C4-2B (cell line): ENCODE data around the gene ARL4C.

Source experiments
- CTCF ChIP-seq: fragments of 450-650 bp; conservative IDR thresholded peaks from 2 replicates; pipeline ENCODE4 v1.5.1; 2017; ENCODE audit warnings: mild to moderate bottlenecking
- ZFX ChIP-seq: fragments of 450-650 bp; IDR thresholded peaks from 2 replicates; pipeline ENCODE4 v1.6.1; 2017

GRCh38 chr2:234462218-234462992, 34.5 kb downstream of the ARL4C start:
- TF ChIP-seq CTCF (no peak), ZFX (no peak)
